Neural cell (in vitro differentiated cells): Measurements from ENCODE around the gene SDC1. TPM values are rescaled to one million over a fixed set of nuclear protein-coding genes. Genes with fewer than 3 reads are reported as not detected.

Experiments
- H2AFZ ChIP-seq: fragments of 200-600, 300-800 bp; sonication (generic), shearing (Covaris generic); 2 replicates; pipeline ENCODE4 v1.6.0; 2014; ENCODE audit warnings: low read depth, mild to moderate bottlenecking, antibody characterized with exemption, low read length, moderate library complexity
- H3F3A ChIP-seq: fragments of 200-600 bp; shearing (Covaris generic); 2 replicates; pipeline ENCODE4 v1.6.1; 2016; ENCODE audit warnings: mild to moderate bottlenecking, moderate library complexity, mixed read lengths, antibody characterized with exemption, low read length; ENCODE audit not compliant: insufficient read depth, poor library complexity, severe bottlenecking
- H3K27ac ChIP-seq: fragments of 200-600, 300-800 bp; sonication (generic), shearing (Covaris generic); 2 replicates; pipeline ENCODE4 v1.5.1; 2014; ENCODE audit warnings: mild to moderate bottlenecking, low read length, moderate library complexity
- H3K27me3 ChIP-seq: fragments of 300-800, 200-600 bp; sonication (generic), shearing (Covaris generic); 2 replicates; pipeline ENCODE4 v1.6.0; 2014; ENCODE audit warnings: mild to moderate bottlenecking, low read depth, low read length, moderate library complexity; ENCODE audit not compliant: insufficient read depth
- H3K36me3 ChIP-seq: fragments of 300-800, 200-600 bp; sonication (generic), shearing (Covaris generic); 2 replicates; pipeline ENCODE4 v1.5.1; 2014; ENCODE audit warnings: mild to moderate bottlenecking, antibody characterized with exemption, low read length, moderate library complexity; ENCODE audit not compliant: insufficient read depth
- H3K4me2 ChIP-seq: fragments of 300-800, 200-600 bp; sonication (generic), shearing (Covaris generic); 2 replicates; pipeline ENCODE4 v1.6.0; 2014; ENCODE audit warnings: mild to moderate bottlenecking, low read length
- H3K4me3 ChIP-seq: fragments of 300-800, 200-600 bp; sonication (generic), shearing (Covaris generic); 2 replicates; pipeline ENCODE4 v1.5.1; 2014; ENCODE audit warnings: mild to moderate bottlenecking, low read length, moderate library complexity
- H3K79me2 ChIP-seq: fragments of 200-600 bp; shearing (Covaris generic); replicated peaks from 2 replicates; pipeline ENCODE4 v1.6.0; 2014; ENCODE audit warnings: mild to moderate bottlenecking, low read length, moderate library complexity; ENCODE audit not compliant: insufficient read depth
- H3K9ac ChIP-seq: fragments of 300-800, 200-600 bp; sonication (generic), shearing (Covaris generic); 2 replicates; pipeline ENCODE4 v1.6.1; 2016; ENCODE audit warnings: mild to moderate bottlenecking, low read length, mixed read lengths
- H3K9me2 ChIP-seq: fragments of 200-600 bp; shearing (Covaris generic); 2 replicates; pipeline ENCODE4 v1.6.1; 2016; ENCODE audit warnings: mild to moderate bottlenecking, low read length, mixed read lengths; ENCODE audit not compliant: insufficient read depth
- H3K9me3 ChIP-seq: fragments of 200-600, 300-800 bp; sonication (generic), shearing (Covaris generic); 2 replicates; pipeline ENCODE4 v1.6.1; 2016; ENCODE audit warnings: mild to moderate bottlenecking, mixed run types, low read length, moderate library complexity, mixed read lengths
- H4K20me1 ChIP-seq: fragments of 200-600 bp; shearing (Covaris generic); 2 replicates; pipeline ENCODE4 v1.6.1; 2016; ENCODE audit warnings: mild to moderate bottlenecking, mixed run types; ENCODE audit not compliant: insufficient read depth
- EP300 ChIP-seq: fragments of 450-650 bp; conservative IDR thresholded peaks from 2 replicates; pipeline ENCODE4 v1.6.1; 2014; ENCODE audit warnings: antibody characterized with exemption, mild to moderate bottlenecking, moderate library complexity; ENCODE audit not compliant: poor library complexity, severe bottlenecking
- EZH2 ChIP-seq: fragments of 200-600, 300-800 bp; shearing (Covaris generic), sonication (generic); IDR thresholded peaks from 2 replicates; pipeline ENCODE4 v1.6.1; 2014; ENCODE audit warnings: antibody characterized with exemption, low read length, borderline replicate concordance, mild to moderate bottlenecking; ENCODE audit not compliant: insufficient read depth, poor library complexity, severe bottlenecking
- MXI1 ChIP-seq: fragments of 450-650 bp; conservative IDR thresholded peaks from 2 replicates; pipeline ENCODE4 v1.6.1; 2014; ENCODE audit warnings: antibody characterized with exemption, mild to moderate bottlenecking; ENCODE audit not compliant: poor library complexity, severe bottlenecking
- POLR2AphosphoS5 ChIP-seq: IDR thresholded peaks from 2 replicates; pipeline ENCODE4 v1.6.1; 2012
- RAD21 ChIP-seq: fragments of 450-650 bp; conservative IDR thresholded peaks from 2 replicates; pipeline ENCODE4 v1.6.1; 2014; ENCODE audit warnings: antibody characterized with exemption, mild to moderate bottlenecking, moderate library complexity
- SMC3 ChIP-seq: fragments of 450-650 bp; conservative IDR thresholded peaks from 2 replicates; pipeline ENCODE4 v1.6.1; 2014; ENCODE audit warnings: antibody characterized with exemption, mild to moderate bottlenecking, moderate library complexity; ENCODE audit not compliant: poor library complexity
- TAF1 ChIP-seq: IDR thresholded peaks from 2 replicates; pipeline ENCODE4 v1.6.1; 2012; ENCODE audit warnings: low read depth
- polyA plus RNA-seq: library from polyadenylated mRNA; depleted of rRNA; stranded (reverse); fragments of >200 nt; gene quantifications from 2 replicates; pipeline ENCODE4 v1.2.3, GENCODE V29; 2014
- TF ChIP-seq, protein P1 (sequence below): fragments of 450-650 bp; IDR thresholded peaks from 2 replicates; pipeline ENCODE4 v1.5.1; 2014; ENCODE audit warnings: antibody characterized with exemption, mild to moderate bottlenecking, moderate library complexity; ENCODE audit not compliant: poor library complexity, severe bottlenecking
- TF ChIP-seq, protein P2 (sequence below): IDR thresholded peaks from 2 replicates; pipeline ENCODE4 v1.6.1; 2012; ENCODE audit warnings: borderline replicate concordance

The SDC1 gene
- polyA plus RNA-seq, 1 donor from 2014 or later: 14.9 TPM

DNA sequence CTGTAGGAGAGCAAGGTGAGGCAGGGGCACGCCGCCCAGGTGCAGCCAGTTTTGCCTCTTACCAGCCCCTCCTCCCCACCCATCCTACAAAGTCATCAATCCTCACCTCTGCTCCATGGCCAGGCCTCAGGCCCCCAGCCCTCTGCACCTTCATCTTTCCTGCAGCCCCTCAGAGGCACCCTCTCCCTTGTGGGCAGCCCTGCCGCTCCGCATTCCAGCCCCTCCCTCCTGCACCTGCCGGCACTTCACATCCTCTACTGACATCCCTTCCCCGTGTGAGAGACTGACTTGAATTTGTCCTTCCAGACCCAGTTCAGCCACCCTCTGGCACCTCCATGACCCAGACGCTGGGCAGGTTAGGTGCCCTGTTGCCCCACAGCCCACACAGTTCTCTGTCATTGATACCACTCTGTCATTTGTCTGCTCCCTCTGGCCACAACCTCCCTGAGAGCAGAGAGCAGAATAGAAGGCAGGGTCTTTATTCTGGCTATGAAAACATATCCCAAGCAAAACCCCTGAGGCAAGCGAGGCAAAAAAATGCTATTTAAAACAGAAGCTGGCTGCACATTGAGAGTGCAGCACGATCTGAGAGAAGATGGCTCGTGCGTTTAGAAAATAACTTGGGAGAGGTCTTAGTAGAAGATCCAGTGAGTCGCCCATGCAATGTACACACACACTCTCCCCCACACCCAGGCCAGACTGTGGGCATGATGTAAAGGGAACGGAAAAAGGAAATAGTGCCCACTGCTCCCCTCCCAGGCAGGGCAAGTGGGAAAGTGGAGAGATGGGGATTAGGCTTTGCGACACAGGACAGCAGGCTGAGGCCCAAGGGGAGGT, 25.9 kb downstream of the SDC1 start:
- Histone ChIP-seq H3K79me2 (no peaks in the 10 kb centered on the region), H2AFZ (no peak overlapping the region), H3K9me2 (no peaks in the 10 kb centered on the region), H3K27ac (no peak overlapping the region), H3K9me3 (no peaks in the 10 kb centered on the region), H3K4me3 (no peak overlapping the region), H4K20me1 (no peaks in the 10 kb centered on the region), H3K27me3 (no peaks in the 10 kb centered on the region), H3F3A (no peaks in the 10 kb centered on the region), H3K4me2 (no peak overlapping the region), H3K9ac (no peak overlapping the region), H3K36me3 (no peaks in the 10 kb centered on the region)
- TF ChIP-seq SMC3: no peak
- no peak for TF ChIP-seq MXI1
- TF ChIP-seq POLR2AphosphoS5: no peak
- no peak for TF ChIP-seq RAD21
- TF ChIP-seq EZH2: no peak
- TF ChIP-seq, protein P1, sequence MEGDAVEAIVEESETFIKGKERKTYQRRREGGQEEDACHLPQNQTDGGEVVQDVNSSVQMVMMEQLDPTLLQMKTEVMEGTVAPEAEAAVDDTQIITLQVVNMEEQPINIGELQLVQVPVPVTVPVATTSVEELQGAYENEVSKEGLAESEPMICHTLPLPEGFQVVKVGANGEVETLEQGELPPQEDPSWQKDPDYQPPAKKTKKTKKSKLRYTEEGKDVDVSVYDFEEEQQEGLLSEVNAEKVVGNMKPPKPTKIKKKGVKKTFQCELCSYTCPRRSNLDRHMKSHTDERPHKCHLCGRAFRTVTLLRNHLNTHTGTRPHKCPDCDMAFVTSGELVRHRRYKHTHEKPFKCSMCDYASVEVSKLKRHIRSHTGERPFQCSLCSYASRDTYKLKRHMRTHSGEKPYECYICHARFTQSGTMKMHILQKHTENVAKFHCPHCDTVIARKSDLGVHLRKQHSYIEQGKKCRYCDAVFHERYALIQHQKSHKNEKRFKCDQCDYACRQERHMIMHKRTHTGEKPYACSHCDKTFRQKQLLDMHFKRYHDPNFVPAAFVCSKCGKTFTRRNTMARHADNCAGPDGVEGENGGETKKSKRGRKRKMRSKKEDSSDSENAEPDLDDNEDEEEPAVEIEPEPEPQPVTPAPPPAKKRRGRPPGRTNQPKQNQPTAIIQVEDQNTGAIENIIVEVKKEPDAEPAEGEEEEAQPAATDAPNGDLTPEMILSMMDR: no peak
- TF ChIP-seq, protein P2, sequence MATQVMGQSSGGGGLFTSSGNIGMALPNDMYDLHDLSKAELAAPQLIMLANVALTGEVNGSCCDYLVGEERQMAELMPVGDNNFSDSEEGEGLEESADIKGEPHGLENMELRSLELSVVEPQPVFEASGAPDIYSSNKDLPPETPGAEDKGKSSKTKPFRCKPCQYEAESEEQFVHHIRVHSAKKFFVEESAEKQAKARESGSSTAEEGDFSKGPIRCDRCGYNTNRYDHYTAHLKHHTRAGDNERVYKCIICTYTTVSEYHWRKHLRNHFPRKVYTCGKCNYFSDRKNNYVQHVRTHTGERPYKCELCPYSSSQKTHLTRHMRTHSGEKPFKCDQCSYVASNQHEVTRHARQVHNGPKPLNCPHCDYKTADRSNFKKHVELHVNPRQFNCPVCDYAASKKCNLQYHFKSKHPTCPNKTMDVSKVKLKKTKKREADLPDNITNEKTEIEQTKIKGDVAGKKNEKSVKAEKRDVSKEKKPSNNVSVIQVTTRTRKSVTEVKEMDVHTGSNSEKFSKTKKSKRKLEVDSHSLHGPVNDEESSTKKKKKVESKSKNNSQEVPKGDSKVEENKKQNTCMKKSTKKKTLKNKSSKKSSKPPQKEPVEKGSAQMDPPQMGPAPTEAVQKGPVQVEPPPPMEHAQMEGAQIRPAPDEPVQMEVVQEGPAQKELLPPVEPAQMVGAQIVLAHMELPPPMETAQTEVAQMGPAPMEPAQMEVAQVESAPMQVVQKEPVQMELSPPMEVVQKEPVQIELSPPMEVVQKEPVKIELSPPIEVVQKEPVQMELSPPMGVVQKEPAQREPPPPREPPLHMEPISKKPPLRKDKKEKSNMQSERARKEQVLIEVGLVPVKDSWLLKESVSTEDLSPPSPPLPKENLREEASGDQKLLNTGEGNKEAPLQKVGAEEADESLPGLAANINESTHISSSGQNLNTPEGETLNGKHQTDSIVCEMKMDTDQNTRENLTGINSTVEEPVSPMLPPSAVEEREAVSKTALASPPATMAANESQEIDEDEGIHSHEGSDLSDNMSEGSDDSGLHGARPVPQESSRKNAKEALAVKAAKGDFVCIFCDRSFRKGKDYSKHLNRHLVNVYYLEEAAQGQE: no peak
- no peak for TF ChIP-seq EP300
- TF ChIP-seq TAF1: no peak

DNA sequence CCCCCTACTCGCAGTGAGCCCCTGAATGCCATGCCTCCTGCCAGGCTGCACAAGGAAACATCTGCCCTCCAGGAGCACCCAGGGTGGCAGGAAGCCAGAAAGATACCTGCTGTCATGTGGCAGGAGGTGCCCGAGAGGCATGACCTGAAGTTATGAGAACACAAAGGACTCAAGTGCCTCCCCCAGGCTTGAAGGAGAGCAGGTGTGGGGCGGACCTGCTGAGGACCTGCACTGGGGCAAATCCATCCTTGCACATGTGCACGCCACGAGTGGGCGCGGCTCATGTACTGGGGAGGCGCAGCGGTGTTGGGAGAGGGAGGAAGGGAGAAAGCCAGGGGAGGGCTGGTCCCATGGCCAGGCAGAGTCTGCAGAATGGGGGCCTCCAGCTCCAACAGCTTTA, 26.9 kb downstream of the SDC1 start:
- no peaks in the 10 kb centered on the region for H3K27me3 ChIP-seq
- H3K9me3 ChIP-seq: no peaks in the 10 kb centered on the region
- H2AFZ ChIP-seq: no peak overlapping the region
- no peak overlapping the region for H3K27ac ChIP-seq
- H3K4me3 ChIP-seq: no peak overlapping the region
- no peaks in the 10 kb centered on the region for H3F3A ChIP-seq
- no peaks in the 10 kb centered on the region for H4K20me1 ChIP-seq
- H3K9me2 ChIP-seq: no peaks in the 10 kb centered on the region
- no peaks in the 10 kb centered on the region for H3K36me3 ChIP-seq
- TF ChIP-seq, protein P2: no peak
- no peak for TF ChIP-seq RAD21
- no peak for TF ChIP-seq POLR2AphosphoS5
- TF ChIP-seq SMC3: no peak
- no peak for TF ChIP-seq TAF1
- TF ChIP-seq MXI1: no peak
- no peak overlapping the region for H3K4me2 ChIP-seq
- no peaks in the 10 kb centered on the region for H3K79me2 ChIP-seq
- H3K9ac ChIP-seq: no peak overlapping the region
